Sciatic nerve (tissue), 2 donors: ENCODE measurements around the gene NIPSNAP3A. TPM values are rescaled to one million over a fixed set of nuclear protein-coding genes. Genes with fewer than 3 reads are reported as not detected.
"Not testable (repeated sequence)": the region's sequence is repeated elsewhere in the genome, so short reads cannot be mapped to it uniquely, and the experiment has no call there.

Experiments used
- ATAC-seq: fragments of 200-7000 bp; cut with Tn5 transposase; one replicate; pipeline ENCODE4 v1.9.1; 2020; ENCODE audit warnings: mild to moderate bottlenecking, moderate library complexity
- DNase-seq: peaks from one replicate; pipeline ENCODE4 v3.0.0-alpha.2; 2020; ENCODE audit warnings: low spot score
- intact Hi-C: fragments of 100-400 bp; cut with DNase I; formaldehyde crosslinking; loops from one replicate; pipeline ENCODE4 v1.14.2; 2022
- total RNA-seq: library from RNA; stranded (reverse); fragmentation: NEBNext Ultra II Directional; extraction: Animal tissue kit (Norgen Biotek cat#: 25700); gene quantifications from one replicate; pipeline ENCODE4 v1.2.1, GENCODE V29; 2021
- donor health status: DM: no; HTN: no; CAD: no.
- donor health status: DM: no; HTN: no; CAD: no.

The NIPSNAP3A gene
- total RNA-seq: 28.9 TPM

GRCh38 chr9:104747565-104748358, at the start of gene NIPSNAP3A:
NIPSNAP3A (plus strand) TSS chr9:104747683; CDS start chr9:104747793, 110 bp downstream.
- DNase-seq (peak; percentile 92), ATAC-seq (peak; percentile 96)
- intact Hi-C loops: no loop called here

GRCh38 chr9:104700306-104700705, 47.2 kb upstream of the NIPSNAP3A start:
- intact Hi-C loops: no loop called here
- DNase-seq (no peak), ATAC-seq (no peak)

DNA sequence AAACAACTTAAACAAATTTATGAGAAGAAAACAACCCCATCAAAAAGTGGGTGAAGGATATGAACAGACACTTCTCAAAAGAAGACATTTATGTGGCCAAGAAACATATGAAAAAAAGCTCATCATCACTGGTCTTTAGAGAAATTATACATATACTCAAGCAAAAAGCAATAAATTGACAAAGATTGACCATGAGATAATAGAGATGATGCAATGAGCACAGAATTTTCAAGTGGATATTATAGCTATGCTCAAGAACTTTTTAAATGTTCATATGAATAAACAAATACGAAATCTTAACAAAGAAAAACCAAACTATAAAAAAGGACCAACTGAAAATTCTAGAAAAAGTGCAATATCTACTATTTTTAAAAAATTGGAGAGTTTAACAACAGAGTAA, 38.7 kb upstream of the NIPSNAP3A start:
- intact Hi-C loops, DNase-seq, ATAC-seq: not testable (repeated sequence)

GRCh38 chr9:104711604-104712003, 35.9 kb upstream of the NIPSNAP3A start:
- no peak for ATAC-seq
- intact Hi-C loops: no loop called here

DNA sequence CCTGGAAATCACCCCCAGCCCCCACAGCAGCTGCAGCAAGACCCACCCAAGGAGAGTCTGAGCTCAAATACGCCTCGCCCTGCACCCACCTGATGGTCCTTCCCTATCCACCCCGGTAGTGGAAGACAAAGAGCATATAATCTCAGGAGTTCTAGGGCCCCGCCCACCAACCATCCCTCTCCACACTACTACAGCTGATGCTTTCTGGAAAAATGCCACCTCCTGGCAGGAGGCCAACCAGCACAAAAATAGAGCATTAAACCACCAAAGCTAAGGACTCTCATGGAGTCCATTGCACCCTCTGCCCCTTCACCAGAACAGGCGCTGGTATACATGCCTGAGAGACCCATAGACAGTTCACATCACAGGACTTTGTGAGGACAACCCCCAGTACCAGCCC, 22.5 kb upstream of the NIPSNAP3A start:
- intact Hi-C loops: no loop called here
- ATAC-seq (no peak), DNase-seq (no peak)

More at GRCh38 chr9:104711604-104712003, 35.9 kb upstream of the NIPSNAP3A start:
- DNase-seq: no peak

- DNase-seq: no peak
- intact Hi-C loops: no loop called here
- ATAC-seq: no peak
These were observed 9.0 kb upstream of the NIPSNAP3A start for GRCh38 chr9:104738452-104738851.

GRCh38 chr9:104740621-104741020, 6.9 kb upstream of the NIPSNAP3A start:
- DNase-seq: no peak
- no peak for ATAC-seq
- intact Hi-C loops: no loop called here

DNA sequence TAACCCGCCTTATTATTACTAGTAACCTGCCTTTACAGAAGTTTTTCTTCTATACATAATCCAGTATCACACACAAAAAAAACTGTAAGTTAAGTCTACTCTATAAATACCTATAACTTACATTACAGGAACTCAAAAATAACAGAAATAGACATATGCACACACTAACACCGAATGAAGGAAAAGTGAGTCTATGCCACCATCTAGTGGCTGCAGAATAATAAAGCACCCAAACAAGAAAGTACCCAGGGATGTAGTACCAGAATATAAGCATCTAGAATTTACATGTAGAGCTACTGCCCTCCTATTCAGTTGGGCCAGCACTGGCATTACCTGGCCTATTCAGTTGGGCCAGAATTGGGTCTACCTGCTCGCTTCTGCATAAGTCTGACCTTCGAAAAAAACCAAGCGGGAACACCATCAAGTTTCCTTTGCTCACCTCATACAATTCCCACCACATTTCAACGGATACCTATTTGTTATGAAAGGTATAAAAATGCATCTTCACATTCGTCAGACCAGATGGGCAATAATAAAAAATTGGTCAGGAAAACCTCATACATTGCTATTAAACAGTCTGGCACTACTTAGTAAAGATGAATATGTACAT, 4.0 kb upstream of the NIPSNAP3A start:
- no peak for ATAC-seq
- DNase-seq: no peak
- intact Hi-C loops: no loop called here

DNA sequence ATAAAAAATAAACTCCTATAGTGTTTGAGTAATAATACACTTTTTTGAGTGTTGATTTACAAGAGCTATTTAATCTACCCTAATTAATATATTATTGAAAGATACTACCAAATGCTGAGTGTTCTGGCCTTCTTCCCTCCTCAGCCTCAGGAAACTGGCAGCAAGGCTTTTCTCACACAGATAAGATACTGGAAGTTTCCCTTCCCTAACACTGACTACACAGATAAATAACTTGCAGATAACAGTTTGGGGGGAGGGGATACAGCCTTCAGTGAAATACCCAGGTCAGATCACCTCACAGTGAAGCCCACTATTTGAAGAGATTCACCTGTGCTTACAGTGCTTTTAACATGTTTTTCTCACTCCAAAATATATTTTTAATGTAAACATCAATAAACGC, 1.6 kb upstream of the NIPSNAP3A start:
- DNase-seq: no peak
- no peak for ATAC-seq
- intact Hi-C loops: no loop called here

- intact Hi-C loops: no loop called here
- DNase-seq (no peak), ATAC-seq (no peak)
These were observed 1.2 kb upstream of the NIPSNAP3A start for GRCh38 chr9:104746285-104746684.

- DNase-seq (no peak), ATAC-seq (no peak)
- intact Hi-C loops: no loop called here
These were observed 685 bp upstream of the NIPSNAP3A start for GRCh38 chr9:104746798-104747197.

GRCh38 chr9:104747245-104747564, 278 bp upstream of the NIPSNAP3A start:
- intact Hi-C loops: no loop called here
- ATAC-seq (peak; percentile 44), DNase-seq (no peak)

GRCh38 chr9:104748359-104749031, 1.0 kb downstream of the NIPSNAP3A start:
- no peak for DNase-seq
- peak; percentile 25 for ATAC-seq
- intact Hi-C loops: no loop called here

GRCh38 chr9:104750185-104750767, 2.8 kb downstream of the NIPSNAP3A start:
- intact Hi-C loops: no loop called here
- DNase-seq (no peak), ATAC-seq (no peak)

DNA sequence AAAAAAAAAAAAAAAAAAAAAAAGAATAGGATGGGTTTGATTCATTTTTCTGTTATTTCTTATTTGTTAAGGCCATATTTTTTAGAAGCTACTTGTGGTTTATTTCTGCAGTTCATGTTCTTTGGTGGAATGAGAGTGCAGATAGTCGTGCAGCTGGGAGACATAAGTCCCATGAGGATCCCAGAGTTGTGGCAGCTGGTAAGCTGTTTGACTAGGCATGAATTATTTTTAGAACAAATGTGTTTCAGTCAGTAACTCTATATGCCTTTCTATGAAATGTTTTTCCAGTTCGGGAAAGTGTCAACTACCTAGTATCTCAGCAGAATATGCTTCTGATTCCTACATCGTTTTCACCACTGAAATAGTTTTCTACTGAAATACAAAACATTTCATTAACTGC, 11.5 kb downstream of the NIPSNAP3A start:
- intact Hi-C loops: no loop called here
- no peak for DNase-seq
- no peak for ATAC-seq

DNA sequence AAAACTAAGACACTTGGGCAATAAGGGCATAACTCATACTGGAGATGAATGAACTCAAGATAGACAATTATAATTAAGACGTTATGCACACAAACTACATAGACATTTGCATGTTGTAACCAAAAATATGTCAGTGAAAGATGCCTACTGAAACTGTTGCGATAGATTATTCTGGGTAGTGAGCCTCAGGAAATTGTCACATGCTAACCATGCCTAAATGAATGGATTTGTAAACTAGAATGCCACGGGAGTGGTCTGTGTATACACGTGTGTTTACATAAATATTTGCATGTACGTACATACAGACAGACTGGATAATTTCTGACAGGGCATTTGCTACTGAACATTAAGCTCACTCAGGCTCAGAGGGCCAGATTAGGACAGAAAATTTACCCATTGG, 17.7 kb downstream of the NIPSNAP3A start:
- DNase-seq: no peak
- intact Hi-C loops: no loop called here
- no peak for ATAC-seq

DNA sequence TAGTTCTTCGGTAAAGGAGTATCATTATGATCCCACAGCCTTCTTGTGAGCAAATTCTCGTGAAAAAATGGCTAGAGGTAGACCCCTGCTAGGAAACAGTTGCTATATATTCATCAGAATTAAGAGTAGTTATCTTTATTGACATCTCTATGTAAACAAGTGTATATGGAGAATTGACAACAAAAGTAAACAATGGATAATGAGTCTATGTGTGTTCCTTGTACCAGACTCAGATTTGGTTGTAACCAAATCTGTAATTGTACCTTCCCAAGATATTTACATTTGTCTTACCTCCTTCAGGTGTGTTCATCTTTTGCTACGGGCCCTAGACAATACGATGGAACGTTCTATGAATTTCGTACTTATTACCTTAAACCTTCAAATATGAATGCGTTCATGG, 18.5 kb downstream of the NIPSNAP3A start:
- intact Hi-C loops: no loop called here
- DNase-seq (no peak), ATAC-seq (no peak)

- ATAC-seq: no peak
- intact Hi-C loops: no loop called here
- DNase-seq: no peak
These were observed 20.0 kb downstream of the NIPSNAP3A start for GRCh38 chr9:104767507-104767906.

DNA sequence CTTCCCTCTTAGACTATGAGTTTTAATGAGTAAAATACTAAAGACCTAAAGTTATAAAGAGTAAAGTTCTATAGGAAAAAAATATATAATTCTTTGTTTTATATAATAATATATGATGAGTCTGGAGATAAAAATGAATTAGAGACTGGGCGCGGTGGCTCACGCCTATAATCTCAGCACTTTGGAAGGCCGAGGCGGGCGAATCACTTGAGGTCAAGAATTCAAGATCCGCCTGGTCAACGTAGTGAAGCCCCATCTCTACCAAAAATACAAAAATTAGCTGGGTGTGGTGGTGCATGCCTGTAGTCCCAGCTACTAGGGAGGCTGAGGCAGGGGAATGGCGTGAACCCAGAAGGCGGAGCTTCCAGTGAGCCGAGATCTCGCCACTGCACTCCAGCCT, 21.5 kb downstream of the NIPSNAP3A start:
- intact Hi-C loops: not testable (repeated sequence)

GRCh38 chr9:104769655-104770054, 22.2 kb downstream of the NIPSNAP3A start:
- DNase-seq (no peak), ATAC-seq (no peak)
- intact Hi-C loops: no loop called here

More for the DNA sequence above, 21.5 kb downstream of the NIPSNAP3A start:
- not testable (repeated sequence) for DNase-seq, ATAC-seq
